Measurements from ENCODE around the gene GYG2. TPM values are rescaled to one million over a fixed set of nuclear protein-coding genes. Genes with fewer than 3 reads are reported as not detected.
"Not testable (repeated sequence)": the region's sequence is repeated elsewhere in the genome, so short reads cannot be mapped to it uniquely, and the experiment has no call there.

The GYG2 gene
- total RNA-seq, 1 experiment from 2014 or later = 3.7 TPM

GRCh38 chrX:2889706-2890490 lies 61.2 kb downstream of the GYG2 start:
- DNase-seq (ENCODE audit: low read depth) = peak; percentile 8

GRCh38 chrX:2890536-2891460 lies 62.1 kb downstream of the GYG2 start:
- in situ Hi-C loops (cut with HindIII; ENCODE audit: low pct_unique_long_range_greater_than_20kb, low sequenced_read_pairs); DNase-seq (ENCODE audit: low read depth): not testable (repeated sequence)

More at GRCh38 chrX:2889706-2890490, 61.2 kb downstream of the GYG2 start:
- in situ Hi-C loops (cut with HindIII; ENCODE audit: low pct_unique_long_range_greater_than_20kb, low sequenced_read_pairs) = not testable (repeated sequence)

GRCh38 chrX:2892816-2893215 lies 64.1 kb downstream of the GYG2 start:
- in situ Hi-C loops (cut with HindIII; ENCODE audit: low pct_unique_long_range_greater_than_20kb, low sequenced_read_pairs) = no loop called here
- DNase-seq (ENCODE audit: low read depth) = no peak

- peak; percentile 38 for DNase-seq (ENCODE audit: low read depth)
- in situ Hi-C loops (cut with HindIII; ENCODE audit: low pct_unique_long_range_greater_than_20kb, low sequenced_read_pairs) = no loop called here
These were observed 66.2 kb downstream of the GYG2 start for GRCh38 chrX:2894885-2895292.

GRCh38 chrX:2897311-2897689 lies 68.6 kb downstream of the GYG2 start:
- DNase-seq (ENCODE audit: low read depth) = no peak

GRCh38 chrX:2897690-2898623 lies 69.2 kb downstream of the GYG2 start:
- DNase-seq (ENCODE audit: low read depth) = peak; percentile 62
- in situ Hi-C loops (cut with HindIII; ENCODE audit: low pct_unique_long_range_greater_than_20kb, low sequenced_read_pairs) = not testable (repeated sequence)

More at GRCh38 chrX:2897311-2897689, 68.6 kb downstream of the GYG2 start:
- in situ Hi-C loops (cut with HindIII; ENCODE audit: low pct_unique_long_range_greater_than_20kb, low sequenced_read_pairs) = no loop called here

GRCh38 chrX:2898846-2899512 lies 70.2 kb downstream of the GYG2 start:
- DNase-seq (ENCODE audit: low read depth) = no peak
- in situ Hi-C loops (cut with HindIII; ENCODE audit: low pct_unique_long_range_greater_than_20kb, low sequenced_read_pairs) = no loop called here

- peak; percentile 10 for DNase-seq (ENCODE audit: low read depth)
- in situ Hi-C loops (cut with HindIII; ENCODE audit: low pct_unique_long_range_greater_than_20kb, low sequenced_read_pairs) = no loop called here
These were observed 72.8 kb downstream of the GYG2 start for GRCh38 chrX:2901367-2902036.

GRCh38 chrX:2902841-2903240 lies 74.1 kb downstream of the GYG2 start:
- no peak for DNase-seq (ENCODE audit: low read depth)
- in situ Hi-C loops (cut with HindIII; ENCODE audit: low pct_unique_long_range_greater_than_20kb, low sequenced_read_pairs) = no loop called here

GRCh38 chrX:2903366-2903765 lies 74.6 kb downstream of the GYG2 start:
- in situ Hi-C loops (cut with HindIII; ENCODE audit: low pct_unique_long_range_greater_than_20kb, low sequenced_read_pairs) = no loop called here
- DNase-seq (ENCODE audit: low read depth) = no peak

GRCh38 chrX:2907295-2907694 lies 78.6 kb downstream of the GYG2 start:
- no peak for DNase-seq (ENCODE audit: low read depth)
- in situ Hi-C loops (cut with HindIII; ENCODE audit: low pct_unique_long_range_greater_than_20kb, low sequenced_read_pairs) = no loop called here

- in situ Hi-C loops (cut with HindIII; ENCODE audit: low pct_unique_long_range_greater_than_20kb, low sequenced_read_pairs) = no loop called here
These were observed 79.5 kb downstream of the GYG2 start for GRCh38 chrX:2908125-2908685.

GRCh38 chrX:2910109-2910508 lies 81.4 kb downstream of the GYG2 start:
- DNase-seq (ENCODE audit: low read depth) = no peak
- in situ Hi-C loops (cut with HindIII; ENCODE audit: low pct_unique_long_range_greater_than_20kb, low sequenced_read_pairs) = no loop called here

More at GRCh38 chrX:2908125-2908685, 79.5 kb downstream of the GYG2 start:
- no peak for DNase-seq (ENCODE audit: low read depth)

- no peak for DNase-seq (ENCODE audit: low read depth)
- in situ Hi-C loops (cut with HindIII; ENCODE audit: low pct_unique_long_range_greater_than_20kb, low sequenced_read_pairs) = no loop called here
These were observed 84.4 kb downstream of the GYG2 start for GRCh38 chrX:2913118-2913517.

GRCh38 chrX:2917767-2918166 lies 89.0 kb downstream of the GYG2 start:
- in situ Hi-C loops (cut with HindIII; ENCODE audit: low pct_unique_long_range_greater_than_20kb, low sequenced_read_pairs) = no loop called here
- DNase-seq (ENCODE audit: low read depth) = no peak

GRCh38 chrX:2921193-2921592 lies 92.5 kb downstream of the GYG2 start:
- in situ Hi-C loops (cut with HindIII; ENCODE audit: low pct_unique_long_range_greater_than_20kb, low sequenced_read_pairs) = no loop called here
- DNase-seq (ENCODE audit: low read depth) = no peak

- no peak for DNase-seq (ENCODE audit: low read depth)
- in situ Hi-C loops (cut with HindIII; ENCODE audit: low pct_unique_long_range_greater_than_20kb, low sequenced_read_pairs) = no loop called here
These were observed 93.0 kb downstream of the GYG2 start for GRCh38 chrX:2921750-2922149.
